HCT116 (cell line): Measurements from ENCODE around the gene MAML3. TPM values are rescaled to one million over a fixed set of nuclear protein-coding genes. Genes with fewer than 3 reads are reported as not detected.

Experiments
- ATAC-seq: fragments of 200-7000 bp; cut with Tn5 transposase; 2 replicates; pipeline ENCODE4 v1.9.1; 2020; ENCODE audit warnings: mild to moderate bottlenecking, moderate library complexity
- BruUV-seq: library from RNA; stranded (reverse); fragments of 400-500 nt; replicated peaks from 2 replicates; lab custom pipeline; 2021; lab: Mats Ljungman, UMichigan
- CTCF ChIA-PET: fragments of 300-600 bp; sonication (Branson Sonifier 250); formaldehyde crosslinking; loops from one replicate; lab custom pipeline; 2021; ENCODE audit warnings: antibody characterized with exemption; lab: Charles Lee
- POLR2A ChIA-PET: fragments of 300-600, 350-600 bp; sonication (Branson Sonifier 250); formaldehyde crosslinking; loops from one replicate; lab custom pipeline; 2021; ENCODE audit warnings: antibody characterized with exemption; lab: Charles Lee
- RAD21 ChIA-PET, 2 experiments: fragments of 300-600 bp; sonication (Branson Sonifier 250); formaldehyde crosslinking; loops; one replicate each; lab custom pipeline; 2023; ENCODE audit warnings: low total read pairs in 2 of 2; ENCODE audit not compliant: uncharacterized antibody in 2 of 2, unreplicated experiment in 2 of 2, low non-redundant PET in 1 of 2; lab: Charles Lee
- DNase-seq: peaks from one replicate; pipeline ENCODE4 v3.0.0-alpha.2; 2010; ENCODE audit warnings: low read depth, low spot score
- H2AFZ ChIP-seq: fragments of 200-600 bp; shearing (Covaris generic), sonication (generic); 2 replicates; pipeline ENCODE4 v1.6.1; 2017; ENCODE audit warnings: low read depth, mixed run types, mixed read lengths, antibody characterized with exemption, low read length; ENCODE audit not compliant: poor library complexity, severe bottlenecking
- H3K27ac ChIP-seq: 2 replicates; pipeline ENCODE4 v1.5.1; 2012; ENCODE audit warnings: low read depth, low read length
- H3K27me3 ChIP-seq: fragments of 200-600 bp; sonication (generic); 2 replicates; pipeline ENCODE4 v1.6.1; 2016; ENCODE audit warnings: mixed run types, low read length, mixed read lengths; ENCODE audit not compliant: insufficient read depth
- H3K36me3 ChIP-seq, 2 experiments: fragments of 200-500 bp in 1 of 2; fragments of 200-600 bp in 1 of 2; sonication (Bioruptor generic) in 1 of 2; sonication (generic) in 1 of 2; 2 replicates each; pipeline versions ENCODE4 v1.5.1 to v1.6.1; 2014 to 2016; ENCODE audit warnings: low read length in 2 of 2, inconsistent platforms in 1 of 2, mixed read lengths in 1 of 2, mixed run types in 1 of 2; ENCODE audit not compliant: insufficient read depth in 2 of 2, control insufficient read depth in 1 of 2
- H3K4me1 ChIP-seq, 2 experiments: fragments of 200-600 bp in 1 of 2; sonication (generic) in 1 of 2; 2 replicates each; pipeline versions ENCODE4 v1.5.1 to v1.6.1; 2012 to 2017; ENCODE audit warnings: low read length in 2 of 2, inconsistent platforms in 1 of 2, mild to moderate bottlenecking in 1 of 2, mixed read lengths in 1 of 2, mixed run types in 1 of 2, moderate library complexity in 1 of 2; ENCODE audit not compliant: insufficient read depth in 2 of 2, control insufficient read depth in 1 of 2
- H3K4me2 ChIP-seq: fragments of 200-600 bp; sonication (generic); 2 replicates; pipeline ENCODE4 v1.6.1; 2017; ENCODE audit warnings: mixed run types, low read length, mixed read lengths
- H3K4me3 ChIP-seq, 2 experiments: fragments of 200-600 bp in 1 of 2; sonication (generic) in 1 of 2; replicated peaks in 1 of 2; 2 replicates each; pipeline ENCODE4 v1.5.1; 2011 to 2016; ENCODE audit warnings: low read length in 2 of 2, control low read depth in 1 of 2, low read depth in 1 of 2, mild to moderate bottlenecking in 1 of 2, mixed read lengths in 1 of 2, mixed run types in 1 of 2
- H3K79me2 ChIP-seq: fragments of 200-600 bp; sonication (generic); 2 replicates; pipeline ENCODE4 v1.6.1; 2017; ENCODE audit warnings: mild to moderate bottlenecking, mixed run types, low read length, moderate library complexity, mixed read lengths; ENCODE audit not compliant: insufficient read depth
- H3K9ac ChIP-seq: fragments of 200-600 bp; sonication (generic); 2 replicates; pipeline ENCODE4 v1.6.1; 2016; ENCODE audit warnings: low read length, mixed read lengths
- H3K9me2 ChIP-seq: fragments of 200-600 bp; sonication (generic), shearing (Covaris generic); 2 replicates; pipeline ENCODE4 v1.6.1; 2017; ENCODE audit warnings: mixed run types, mild to moderate bottlenecking, moderate library complexity; ENCODE audit not compliant: insufficient read depth
- H3K9me3 ChIP-seq, 2 experiments: fragments of 200-500 bp in 1 of 2; fragments of 200-600 bp in 1 of 2; sonication (Bioruptor generic) in 1 of 2; sonication (generic) in 1 of 2; 2 replicates each; pipeline ENCODE4 v1.6.1; 2014 to 2017; ENCODE audit warnings: low read length in 2 of 2, mixed read lengths in 2 of 2, inconsistent platforms in 1 of 2, low read depth in 1 of 2, mild to moderate bottlenecking in 1 of 2, mixed run types in 1 of 2, moderate library complexity in 1 of 2; ENCODE audit not compliant: control insufficient read depth in 1 of 2, insufficient read depth in 1 of 2
- H4K20me1 ChIP-seq: fragments of 200-600 bp; sonication (generic), shearing (Covaris generic); 2 replicates; pipeline ENCODE4 v1.6.1; 2017; ENCODE audit warnings: mixed run types, mild to moderate bottlenecking, moderate library complexity; ENCODE audit not compliant: insufficient read depth
- CBX3 ChIP-seq: IDR thresholded peaks from 2 replicates; pipeline ENCODE4 v1.6.1; 2012; ENCODE audit warnings: low read depth
- EGR1 ChIP-seq: IDR thresholded peaks from 2 replicates; pipeline ENCODE4 v1.6.1; 2012; ENCODE audit warnings: low read depth
- FOSL1 ChIP-seq: IDR thresholded peaks from 2 replicates; pipeline ENCODE4 v1.6.1; 2012; ENCODE audit warnings: low read depth
- JUND ChIP-seq: IDR thresholded peaks from 2 replicates; pipeline ENCODE4 v1.6.1; 2012
- POLR2AphosphoS5 ChIP-seq: IDR thresholded peaks from 2 replicates; pipeline ENCODE4 v1.6.1; 2011; ENCODE audit warnings: mild to moderate bottlenecking, low read depth, low read length, moderate library complexity
- SP1 ChIP-seq: IDR thresholded peaks from 2 replicates; pipeline ENCODE4 v1.6.1; 2012; ENCODE audit warnings: low read depth
- SRF ChIP-seq: IDR thresholded peaks from 2 replicates; pipeline ENCODE4 v1.6.1; 2012; ENCODE audit warnings: low read depth
- YY1 ChIP-seq: IDR thresholded peaks from 2 replicates; pipeline ENCODE4 v1.6.1; 2011; ENCODE audit warnings: low read length, low read depth, moderate library complexity, mild to moderate bottlenecking; ENCODE audit not compliant: insufficient replicate concordance; ENCODE audit errors: extremely low read depth
- intact Hi-C: fragments of 100-400 bp; cut with micrococcal nuclease; formaldehyde crosslinking; loops from 2 replicates; pipeline ENCODE4 v1.10.0; 2022
- total RNA-seq: library from RNA; stranded (reverse); gene quantifications from one replicate; pipeline ENCODE4 v1.2.1, GENCODE V29; 2021; ENCODE audit not compliant: unreplicated experiment
- TF ChIP-seq, protein P1 (sequence below): IDR thresholded peaks from 2 replicates; pipeline ENCODE4 v1.6.1; 2012; ENCODE audit warnings: low read depth

MAML3 gene
- total RNA-seq, 1 experiment from 2014 or later: 3.1 TPM

DNA sequence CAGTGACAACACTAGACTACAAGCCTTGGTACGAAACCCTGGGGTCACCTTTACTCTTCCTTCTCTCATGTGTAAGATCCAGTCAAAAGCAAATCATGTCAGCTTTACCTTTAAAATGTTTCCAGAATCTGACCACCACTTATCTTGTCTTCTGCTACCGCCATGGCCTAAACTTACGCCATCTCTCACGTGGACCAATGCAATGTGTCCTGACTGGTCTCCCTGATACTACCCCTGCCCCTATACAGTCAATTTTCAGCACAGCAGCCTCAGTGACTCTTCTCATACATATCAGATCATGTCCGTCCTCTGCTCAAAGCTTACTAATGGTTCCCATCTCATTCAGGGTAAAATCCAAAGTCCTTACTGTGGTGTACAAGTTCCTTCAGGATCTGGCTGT is 15.0 kb upstream of the MAML3 start:
- CTCF ChIA-PET: no interaction called here
- no peaks in the 10 kb centered on the region for H3K4me1 ChIP-seq
- H3K79me2 ChIP-seq: no peaks in the 10 kb centered on the region
- RAD21 ChIA-PET: no interaction called here
- ATAC-seq: no peak
- no peak overlapping the region for H3K4me2 ChIP-seq
- BruUV-seq: no TSS peak
- intact Hi-C loops: no loop called here
- POLR2A ChIA-PET: no interaction called here
- H3K4me3 ChIP-seq: no peak overlapping the region
- no peaks in the 10 kb centered on the region for H3K9me2 ChIP-seq
- DNase-seq: no peak
- no peaks in the 10 kb centered on the region for H3K27me3 ChIP-seq
- no peak overlapping the region for H3K9ac ChIP-seq
- H3K9me3 ChIP-seq: no peaks in the 10 kb centered on the region
- no peaks in the 10 kb centered on the region for H3K36me3 ChIP-seq
- no peak overlapping the region for H2AFZ ChIP-seq
- H3K27ac ChIP-seq: no peak overlapping the region
- TF ChIP-seq SRF (no peak), FOSL1 (no peak), JUND (no peak)
- H4K20me1 ChIP-seq: no peaks in the 10 kb centered on the region

DNA sequence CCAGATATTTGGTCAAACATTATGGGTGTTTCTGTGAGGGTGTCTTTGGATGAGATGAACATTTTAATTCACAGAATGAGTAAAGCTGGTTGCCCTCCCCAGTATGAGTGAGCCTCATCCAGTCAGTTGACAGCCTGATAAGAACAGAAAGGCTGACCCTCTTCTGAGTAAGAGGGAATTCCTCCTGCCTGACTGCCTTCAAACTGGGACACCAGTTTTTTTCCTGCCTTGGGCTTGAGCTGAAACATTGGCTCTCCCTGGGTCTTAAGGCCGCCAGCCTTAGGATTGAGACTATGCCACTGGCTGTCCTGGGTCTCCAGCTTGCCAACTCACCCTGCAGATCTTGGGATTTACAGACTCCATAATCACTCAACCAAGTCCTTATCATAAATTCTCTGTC is 14.5 kb upstream of the MAML3 start:
- Histone ChIP-seq H3K27ac (no peak overlapping the region), H4K20me1 (no peaks in the 10 kb centered on the region), H3K9ac (no peak overlapping the region), H2AFZ (no peak overlapping the region), H3K4me1 (no peaks in the 10 kb centered on the region), H3K9me2 (no peaks in the 10 kb centered on the region), H3K4me2 (no peak overlapping the region), H3K4me3 (no peak overlapping the region), H3K79me2 (no peaks in the 10 kb centered on the region), H3K27me3 (no peaks in the 10 kb centered on the region), H3K9me3 (no peaks in the 10 kb centered on the region), H3K36me3 (no peaks in the 10 kb centered on the region)
- BruUV-seq: no TSS peak
- DNase-seq (no peak), ATAC-seq (no peak)
- ChIA-PET RAD21 (no interaction called here), CTCF (no interaction called here), POLR2A (no interaction called here)
- intact Hi-C loops: no loop called here
- TF ChIP-seq YY1 (no peak), SRF (no peak), CBX3 (no peak), EGR1 (no peak), SP1 (no peak), POLR2AphosphoS5 (no peak)
- TF ChIP-seq, protein P1, sequence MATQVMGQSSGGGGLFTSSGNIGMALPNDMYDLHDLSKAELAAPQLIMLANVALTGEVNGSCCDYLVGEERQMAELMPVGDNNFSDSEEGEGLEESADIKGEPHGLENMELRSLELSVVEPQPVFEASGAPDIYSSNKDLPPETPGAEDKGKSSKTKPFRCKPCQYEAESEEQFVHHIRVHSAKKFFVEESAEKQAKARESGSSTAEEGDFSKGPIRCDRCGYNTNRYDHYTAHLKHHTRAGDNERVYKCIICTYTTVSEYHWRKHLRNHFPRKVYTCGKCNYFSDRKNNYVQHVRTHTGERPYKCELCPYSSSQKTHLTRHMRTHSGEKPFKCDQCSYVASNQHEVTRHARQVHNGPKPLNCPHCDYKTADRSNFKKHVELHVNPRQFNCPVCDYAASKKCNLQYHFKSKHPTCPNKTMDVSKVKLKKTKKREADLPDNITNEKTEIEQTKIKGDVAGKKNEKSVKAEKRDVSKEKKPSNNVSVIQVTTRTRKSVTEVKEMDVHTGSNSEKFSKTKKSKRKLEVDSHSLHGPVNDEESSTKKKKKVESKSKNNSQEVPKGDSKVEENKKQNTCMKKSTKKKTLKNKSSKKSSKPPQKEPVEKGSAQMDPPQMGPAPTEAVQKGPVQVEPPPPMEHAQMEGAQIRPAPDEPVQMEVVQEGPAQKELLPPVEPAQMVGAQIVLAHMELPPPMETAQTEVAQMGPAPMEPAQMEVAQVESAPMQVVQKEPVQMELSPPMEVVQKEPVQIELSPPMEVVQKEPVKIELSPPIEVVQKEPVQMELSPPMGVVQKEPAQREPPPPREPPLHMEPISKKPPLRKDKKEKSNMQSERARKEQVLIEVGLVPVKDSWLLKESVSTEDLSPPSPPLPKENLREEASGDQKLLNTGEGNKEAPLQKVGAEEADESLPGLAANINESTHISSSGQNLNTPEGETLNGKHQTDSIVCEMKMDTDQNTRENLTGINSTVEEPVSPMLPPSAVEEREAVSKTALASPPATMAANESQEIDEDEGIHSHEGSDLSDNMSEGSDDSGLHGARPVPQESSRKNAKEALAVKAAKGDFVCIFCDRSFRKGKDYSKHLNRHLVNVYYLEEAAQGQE: no peak
